ENCODE measurements around the gene EPB41L5.

The EPB41L5 gene

DNA sequence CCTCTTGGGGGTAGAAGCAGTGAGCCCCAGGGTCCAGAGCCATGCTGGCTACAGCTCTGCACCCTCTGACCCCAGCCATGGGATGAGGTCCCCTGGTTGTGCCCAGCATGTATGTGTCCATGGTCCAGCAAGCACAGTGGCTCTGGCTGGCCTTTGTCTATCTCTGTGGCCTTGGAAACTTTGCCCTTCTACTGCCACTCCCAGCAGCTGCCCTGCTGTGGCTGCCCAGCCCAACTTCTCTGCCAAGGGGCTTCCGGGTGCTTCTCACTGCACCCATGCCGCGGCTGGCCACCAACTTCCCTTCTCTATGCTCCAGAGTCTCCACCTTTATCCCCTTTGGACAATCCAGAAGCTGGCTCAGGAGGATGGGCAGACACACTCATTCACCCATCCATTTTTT is 191.5 kb downstream of the EPB41L5 start:
- DNase-seq: no peak

DNA sequence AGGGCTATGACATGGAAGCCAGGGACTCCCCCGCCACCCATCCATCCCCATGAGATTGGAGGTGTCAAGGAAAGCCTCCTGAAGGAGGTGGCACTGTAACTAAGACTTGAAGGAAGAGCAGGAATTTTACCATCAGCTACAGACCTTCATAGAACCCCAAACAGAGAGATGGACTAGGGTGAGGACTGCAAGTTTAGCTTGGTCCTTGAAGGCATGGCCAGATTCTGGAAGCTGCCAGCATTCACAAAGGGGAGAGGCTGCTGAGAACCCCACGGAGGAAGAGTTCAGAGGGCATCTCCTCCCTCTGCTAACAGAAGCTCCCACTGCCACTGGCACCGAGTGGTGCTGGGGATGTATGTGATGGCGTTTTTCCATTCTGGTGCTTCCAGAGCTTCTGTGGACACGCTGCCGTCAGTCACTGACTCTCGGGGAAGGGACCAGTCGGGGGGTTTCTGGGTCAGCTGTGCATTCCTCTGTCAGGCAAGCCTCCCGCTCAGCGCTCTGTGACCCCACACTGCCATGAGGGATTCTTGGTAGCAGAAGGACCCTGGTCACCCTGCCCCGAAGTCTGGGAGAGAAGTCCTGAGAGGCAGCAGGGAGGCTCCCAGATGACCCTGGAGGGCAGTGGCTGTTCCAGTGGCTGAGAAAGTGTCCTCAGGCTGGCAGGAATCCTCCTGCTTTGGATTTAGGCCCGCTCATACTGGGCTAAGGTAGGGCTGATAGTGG is 192.2 kb downstream of the EPB41L5 start:
- DNase-seq: no peak

DNA sequence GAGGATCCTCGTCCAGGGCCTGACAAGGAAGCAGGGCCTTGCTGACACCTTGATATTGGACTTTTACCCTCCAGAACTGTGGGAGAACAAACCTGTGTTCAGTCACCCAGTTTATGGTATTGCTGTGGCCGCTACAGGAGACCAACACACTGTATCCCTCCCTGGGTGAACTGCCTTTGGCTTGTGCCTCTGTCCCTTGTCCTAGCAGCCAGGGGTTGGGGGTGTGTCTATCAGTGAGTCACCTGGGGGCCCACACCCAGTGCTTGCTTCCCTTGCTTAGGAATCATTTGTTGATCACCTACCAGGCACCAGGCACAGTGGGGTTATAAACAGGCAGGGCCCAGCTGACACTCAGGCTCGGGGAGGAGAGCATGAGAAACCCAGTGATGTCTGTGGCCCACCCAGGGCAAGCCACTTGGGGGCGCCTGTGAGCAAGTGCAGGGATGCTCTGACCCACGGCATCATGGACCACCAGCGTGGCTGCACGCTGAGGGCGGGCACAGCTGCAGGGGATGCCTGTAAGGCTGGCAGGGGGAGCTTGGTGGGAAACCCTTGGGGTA is 193.2 kb downstream of the EPB41L5 start:
- DNase-seq: peak; percentile 7

DNA sequence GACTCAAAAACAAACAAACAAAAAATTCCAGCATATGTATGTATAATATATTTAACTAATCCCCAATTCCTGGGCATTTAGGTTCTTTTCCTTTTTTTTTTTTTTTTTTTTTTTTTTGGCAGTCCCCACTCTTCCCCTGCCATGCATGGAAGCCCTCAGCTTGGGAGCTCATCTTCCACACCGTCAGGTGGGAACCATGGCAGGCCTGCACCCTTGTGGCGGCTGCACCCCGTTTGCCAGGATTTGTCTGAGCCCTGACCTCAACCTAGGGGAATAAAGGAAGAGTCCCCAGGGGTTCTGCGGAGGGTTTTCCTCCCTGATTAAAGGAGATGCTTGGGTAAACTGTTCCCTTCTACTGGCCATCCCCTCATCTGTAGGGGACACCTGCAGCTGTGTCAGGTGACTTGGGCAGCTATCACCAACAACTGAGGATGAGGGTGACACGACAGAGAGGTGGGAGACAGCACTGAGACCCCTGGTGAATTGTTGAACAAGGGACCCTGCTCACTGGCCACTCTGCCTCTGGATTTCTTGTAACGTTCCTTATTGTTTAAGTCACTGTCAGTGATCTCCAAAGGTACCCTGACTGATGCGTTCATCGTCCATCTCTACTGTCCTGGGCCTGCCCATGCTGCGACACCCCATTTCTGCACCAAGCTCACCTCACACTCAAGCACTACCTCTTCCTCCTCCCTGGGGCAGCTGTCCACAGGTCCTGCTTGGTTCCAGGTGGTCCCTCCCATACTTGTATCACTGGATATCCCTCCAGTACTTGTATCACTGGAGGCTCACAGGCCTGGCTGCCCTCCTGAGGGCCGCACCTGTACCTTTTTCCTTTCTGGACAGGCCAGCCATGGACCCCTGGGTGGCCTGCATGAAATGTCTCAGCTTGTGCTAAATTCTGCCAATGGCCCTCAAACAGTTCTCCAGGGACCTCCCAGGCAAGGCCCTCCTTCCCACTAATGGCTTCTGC is 195.8 kb downstream of the EPB41L5 start:
- no peak for DNase-seq

DNA sequence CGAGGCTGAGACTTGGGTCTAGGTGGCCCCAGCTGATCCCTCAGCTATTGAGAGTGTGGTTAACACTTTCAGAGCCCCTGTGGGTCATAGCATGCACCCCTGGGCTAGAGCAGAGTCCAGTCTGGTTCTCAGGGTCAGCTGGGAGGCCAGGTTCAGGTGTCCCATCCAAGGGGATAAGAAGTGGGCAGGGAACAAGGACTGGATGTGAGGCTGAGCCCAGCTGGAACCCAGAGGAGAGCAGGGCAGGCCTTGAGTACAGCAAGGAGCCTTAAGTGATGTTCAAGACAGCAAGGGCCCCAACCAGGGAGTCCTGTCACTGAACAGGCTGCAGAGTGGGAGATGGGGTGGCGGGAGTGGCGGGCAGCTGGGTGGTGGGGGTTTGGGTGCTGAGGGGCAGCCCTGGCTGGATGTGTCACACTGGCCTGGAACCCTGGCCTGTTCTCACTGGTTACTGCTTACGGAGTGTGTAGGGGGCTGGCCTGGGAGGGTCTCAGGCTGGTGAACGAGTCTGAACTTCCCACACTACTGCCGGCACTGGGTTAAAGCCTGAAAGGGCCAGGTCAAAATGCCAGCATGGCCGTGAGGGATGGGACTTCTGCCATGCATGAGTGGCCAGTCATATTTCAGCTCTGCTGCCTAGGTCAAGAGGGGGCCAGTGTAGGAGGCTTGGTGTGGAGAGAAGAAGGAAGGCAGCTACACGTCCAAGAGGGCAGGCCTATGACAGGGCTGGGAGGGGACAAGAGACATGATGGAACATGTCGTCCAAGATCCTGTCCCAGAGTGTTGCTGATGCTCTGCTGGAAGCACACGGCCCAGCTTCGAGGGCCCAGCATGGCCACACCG is 196.8 kb downstream of the EPB41L5 start:
- no peak for DNase-seq

DNA sequence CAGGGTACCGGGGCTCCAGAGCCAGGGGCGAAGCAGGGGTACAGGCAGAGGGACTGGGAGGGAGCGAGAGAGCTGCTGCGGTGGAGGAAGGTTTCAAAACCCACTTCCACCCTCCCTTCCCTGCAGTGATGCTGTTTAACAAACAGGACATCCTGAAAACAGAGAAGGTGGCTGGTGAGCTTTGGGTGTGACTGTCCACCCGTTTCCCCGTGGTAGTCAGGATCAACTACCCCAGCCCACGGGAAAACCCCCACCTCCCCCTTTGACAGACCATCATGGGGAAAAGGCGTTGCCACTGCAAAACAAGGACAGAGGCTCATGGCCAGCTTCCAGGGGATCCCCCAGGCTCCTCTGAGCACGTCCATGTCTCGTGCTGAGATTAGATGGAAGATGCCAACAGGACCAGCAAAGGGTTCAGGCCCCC is 197.4 kb downstream of the EPB41L5 start:
- DNase-seq: no peak

DNA sequence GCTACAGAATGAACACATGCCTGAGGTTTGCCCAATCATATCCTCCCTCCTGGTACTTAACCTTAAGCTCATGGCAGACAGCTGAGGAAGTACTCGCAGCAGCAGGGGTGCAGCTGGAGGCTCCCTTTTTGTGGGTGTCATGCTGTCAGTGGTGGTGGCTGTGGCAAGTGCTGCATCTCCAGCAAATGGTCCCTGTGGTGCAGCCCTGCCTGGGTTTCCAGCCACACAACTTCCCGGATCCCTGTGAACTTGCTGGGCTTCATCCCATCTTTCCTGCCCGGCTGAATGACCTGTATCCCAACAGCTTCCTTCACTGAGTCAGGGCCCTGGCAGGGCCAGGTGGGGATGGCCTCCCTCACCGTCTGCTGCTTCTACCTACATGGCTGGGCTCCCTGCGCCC is 205.3 kb downstream of the EPB41L5 start:
- DNase-seq: no peak

DNA sequence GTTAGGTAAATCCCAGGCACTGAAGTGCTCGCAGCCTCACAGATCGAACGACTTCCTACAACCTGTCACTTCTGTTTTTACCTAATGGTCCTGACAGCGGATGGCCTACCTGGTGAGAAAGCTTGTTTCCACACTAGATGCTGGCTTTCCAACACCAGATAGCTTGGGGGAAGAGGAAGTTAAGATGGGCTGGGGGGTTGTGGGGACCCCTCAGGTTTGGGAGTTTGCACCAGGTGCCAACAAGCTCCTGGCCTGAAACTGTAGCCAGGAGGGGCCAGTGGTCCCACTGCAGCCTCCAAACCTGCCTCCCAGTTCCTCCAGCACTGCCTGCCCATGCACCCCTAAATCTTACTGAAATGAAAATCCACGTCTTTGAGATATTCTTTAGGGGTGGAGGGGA is 206.4 kb downstream of the EPB41L5 start:
- DNase-seq: no peak

DNA sequence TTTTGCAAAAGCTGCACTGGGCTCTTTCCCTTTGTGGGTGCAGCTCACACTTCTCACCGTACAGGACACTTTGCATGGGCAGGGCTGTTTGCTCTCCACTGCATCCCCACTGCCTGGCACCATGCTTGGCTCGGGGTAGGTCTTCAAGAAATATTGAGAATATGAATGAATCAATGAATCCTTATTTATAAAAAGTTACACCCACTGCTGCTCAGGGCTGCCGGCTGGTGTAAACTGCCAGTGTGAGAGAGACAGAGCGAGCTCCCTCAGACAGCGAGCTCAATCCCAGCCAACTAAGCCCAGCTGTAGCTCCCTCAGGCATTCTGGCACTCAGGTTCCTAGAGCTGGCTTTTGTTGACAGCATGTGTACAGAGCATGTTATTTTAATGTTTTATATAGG is 206.9 kb downstream of the EPB41L5 start:
- DNase-seq: no peak

DNA sequence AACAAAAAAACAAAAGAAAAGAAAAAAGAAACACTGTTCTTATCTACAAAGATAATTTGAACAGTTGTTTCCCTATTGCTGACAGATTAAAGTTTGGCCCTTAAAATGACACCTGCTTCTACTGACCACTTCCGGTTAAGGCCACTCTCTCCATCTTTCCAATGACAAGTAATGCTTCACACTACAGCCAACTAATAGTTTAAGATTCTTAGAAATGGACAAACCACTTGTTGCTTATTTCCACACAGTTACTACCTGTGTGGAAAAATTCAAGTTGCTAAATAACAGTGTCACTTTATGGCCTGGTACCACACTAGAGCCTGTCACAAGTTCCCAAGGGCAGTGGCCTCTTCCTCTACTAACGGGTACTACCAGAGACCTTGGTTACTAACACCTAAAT is 207.9 kb downstream of the EPB41L5 start:
- no peak for DNase-seq

DNA sequence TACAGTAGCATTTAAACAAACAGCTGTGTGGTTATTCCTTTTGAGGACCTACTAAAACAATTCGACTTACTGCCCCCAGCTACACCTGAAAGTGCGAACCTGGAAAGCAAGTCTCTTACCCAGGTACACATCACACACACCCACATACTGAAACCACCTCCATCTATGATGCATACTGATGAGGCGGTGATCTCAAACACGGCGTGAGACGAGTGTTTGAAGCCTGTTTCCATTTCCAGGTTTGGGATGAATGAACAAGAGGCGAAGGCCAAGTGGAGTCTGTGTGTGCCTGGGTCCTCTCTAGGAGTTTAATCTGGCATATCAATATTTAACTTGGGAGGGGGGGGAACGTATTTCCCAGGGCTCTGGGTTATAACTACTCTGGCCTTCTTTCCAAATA is 208.7 kb downstream of the EPB41L5 start:
- DNase-seq: no peak

DNA sequence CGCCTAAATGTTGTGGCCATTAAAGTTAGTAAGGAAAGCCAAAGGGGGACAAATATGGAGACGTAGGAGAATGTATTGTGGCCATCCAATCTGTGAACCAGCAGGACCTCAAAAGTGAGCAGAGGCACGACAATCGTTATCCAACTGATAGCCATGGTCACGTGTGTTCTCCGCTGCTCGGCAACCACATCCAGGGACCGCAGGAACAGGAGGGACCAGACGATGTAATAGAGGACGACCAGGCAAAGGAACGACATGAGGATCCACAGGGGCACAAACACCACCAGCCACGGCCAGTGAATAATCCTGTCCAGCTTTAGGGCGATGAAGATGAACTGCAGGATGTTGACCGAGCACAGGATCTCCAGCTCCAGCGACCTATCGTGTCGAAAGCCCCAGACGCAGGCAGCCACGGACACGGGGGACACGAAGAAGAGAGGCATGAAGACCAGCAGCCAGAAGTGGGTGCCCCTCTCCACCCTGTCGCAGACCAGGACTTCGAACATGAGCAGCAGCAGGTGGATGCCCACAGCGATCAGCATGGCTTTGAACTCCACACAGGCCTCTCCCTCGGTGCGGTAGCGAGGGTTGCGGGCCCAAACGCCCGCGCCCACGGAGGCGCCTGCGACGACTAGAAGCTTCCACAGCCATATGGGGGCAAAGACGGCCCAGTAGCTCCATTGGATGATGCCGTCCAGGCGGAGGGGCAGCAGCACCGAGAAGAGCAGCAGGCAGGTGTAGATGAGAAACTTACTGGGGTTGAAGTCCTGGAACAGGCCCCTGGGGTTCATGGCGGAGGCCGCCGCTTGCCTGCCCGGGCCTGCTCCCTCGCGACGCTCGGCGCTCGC is 209.5 kb downstream of the EPB41L5 start:
- no peak for DNase-seq

DNA sequence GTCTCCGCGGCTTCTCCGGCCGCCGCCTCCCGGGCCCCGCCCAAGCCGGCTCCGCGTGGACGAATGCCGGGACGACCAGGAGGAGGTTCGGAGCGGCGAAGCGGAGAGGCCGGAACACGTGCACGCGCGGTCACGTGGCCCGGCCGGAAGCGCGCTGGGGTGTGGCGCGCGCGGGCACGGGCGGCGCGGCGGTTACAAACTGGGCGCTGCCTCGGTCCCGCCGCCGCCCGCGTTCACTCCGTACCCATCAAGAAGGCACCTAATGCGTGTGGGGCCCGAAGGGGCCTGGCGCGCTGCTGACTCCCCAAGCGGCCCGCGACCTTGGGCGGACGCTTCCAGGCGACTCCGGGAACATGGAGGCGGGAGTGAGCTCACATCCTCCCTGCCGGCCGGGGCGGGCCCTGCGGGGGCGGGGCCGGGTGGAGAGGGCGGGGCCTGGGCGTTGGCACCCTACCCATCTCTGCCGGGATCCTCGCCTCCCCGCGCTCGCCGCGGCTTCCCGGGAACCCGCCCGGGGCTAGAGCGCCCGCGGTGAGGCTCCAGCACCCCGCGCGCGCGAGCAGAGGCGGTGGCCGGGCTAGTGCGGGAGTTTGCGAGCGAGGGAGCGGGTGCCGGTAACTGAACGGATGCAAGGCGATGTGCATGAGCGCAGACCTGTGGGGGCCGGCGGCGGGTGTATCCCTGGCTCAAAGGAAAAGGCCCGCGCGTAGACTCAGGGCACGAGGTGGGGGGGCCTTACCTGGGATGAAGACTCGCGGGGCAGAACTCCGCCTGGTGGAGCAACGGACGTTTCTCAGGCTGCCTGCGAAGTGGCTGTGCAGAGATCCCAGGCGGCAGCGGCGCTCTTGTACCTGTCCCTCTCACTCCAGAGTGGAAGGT is 210.4 kb downstream of the EPB41L5 start, which contains the start of gene TMEM185B:
Gene TMEM185B (minus strand): TSS at position 367 of the 879 bp plus-strand sequence. CDS start 424 bp downstream, outside the sequence.
- peak; percentile 87 for DNase-seq

DNA sequence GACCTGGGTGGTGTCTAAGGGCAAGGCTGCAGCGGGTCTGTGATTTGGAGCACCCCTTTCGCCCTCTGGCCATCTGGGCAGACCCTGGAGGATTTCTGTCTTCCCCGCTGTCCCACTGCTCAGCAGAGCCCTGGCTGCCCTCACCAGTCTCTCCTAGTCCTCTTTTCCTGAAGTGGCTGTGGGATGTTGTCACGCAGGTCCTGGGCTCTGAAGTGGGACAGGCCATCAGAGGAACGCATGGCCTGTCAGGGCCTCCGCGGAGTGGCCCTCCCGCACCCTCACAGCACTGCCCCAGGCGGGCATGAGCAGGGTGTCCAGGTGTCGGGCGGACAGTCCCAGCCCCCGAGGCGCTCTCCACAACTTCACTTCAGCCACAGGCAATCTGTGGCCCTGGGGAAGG is 211.4 kb downstream of the EPB41L5 start:
- no peak for DNase-seq

DNA sequence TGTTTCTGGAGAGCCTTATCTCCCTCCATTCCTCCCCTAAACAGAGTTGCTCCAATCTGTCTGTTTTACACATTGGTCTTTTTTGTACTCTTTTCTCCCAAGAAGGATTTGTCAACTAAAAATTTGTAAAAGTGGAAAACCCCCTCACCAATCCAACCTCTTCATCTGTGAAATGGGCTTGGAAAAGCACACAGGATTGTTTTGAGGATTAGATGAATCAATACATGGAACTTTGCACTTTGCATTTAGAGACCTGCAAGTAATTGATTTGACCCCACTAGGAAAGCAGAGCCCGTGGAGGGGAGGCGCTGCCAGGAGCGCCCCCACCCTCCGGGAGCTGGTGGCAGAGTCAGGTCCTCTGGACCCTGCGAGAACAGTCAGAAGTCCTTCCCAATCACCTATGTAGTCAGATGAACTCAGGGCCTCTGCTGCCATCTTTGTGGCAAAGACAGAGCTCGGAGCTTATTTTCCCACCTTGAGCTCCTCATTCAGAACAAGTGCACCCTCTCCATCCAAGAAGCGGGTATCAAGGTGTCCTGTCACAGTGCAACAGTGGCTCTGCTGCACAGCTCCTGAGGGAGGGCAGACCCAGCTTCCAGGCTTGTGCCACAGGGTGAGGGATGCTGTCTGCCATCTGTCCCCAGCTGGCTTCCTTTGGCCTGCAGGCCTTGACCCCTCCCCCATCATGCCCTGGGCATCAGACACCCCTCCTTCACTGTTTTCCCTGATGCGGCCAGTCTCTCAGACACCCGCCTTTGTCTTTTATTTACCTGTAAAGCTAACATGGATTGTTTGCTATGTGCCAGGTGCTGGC is 212.1 kb downstream of the EPB41L5 start:
- no peak for DNase-seq

DNA sequence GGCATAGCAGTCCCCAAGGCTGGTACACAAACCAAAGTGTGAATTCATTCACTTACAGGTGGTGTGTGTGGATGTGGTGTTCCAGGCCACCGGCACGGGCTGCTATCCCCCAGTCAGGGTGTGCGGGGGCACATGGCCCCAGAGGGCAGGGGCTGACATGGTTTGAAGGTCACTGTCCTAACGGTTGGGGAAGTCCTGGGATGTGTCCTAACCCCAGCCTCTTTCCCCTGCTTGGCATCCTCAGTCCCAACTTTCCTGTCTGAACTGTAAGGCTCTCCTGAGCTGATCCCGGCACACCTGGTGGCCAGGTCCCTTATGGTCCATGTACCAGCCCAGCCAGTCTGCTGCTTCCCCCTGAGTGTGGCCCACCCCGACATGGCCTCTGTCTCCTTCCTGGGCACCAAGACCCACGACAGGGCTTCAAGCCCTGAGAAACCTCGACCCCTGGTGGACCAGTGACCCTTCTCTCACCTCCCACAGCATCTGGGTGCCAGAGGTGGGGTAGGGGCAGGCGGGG is 212.7 kb downstream of the EPB41L5 start:
- DNase-seq: no peak

DNA sequence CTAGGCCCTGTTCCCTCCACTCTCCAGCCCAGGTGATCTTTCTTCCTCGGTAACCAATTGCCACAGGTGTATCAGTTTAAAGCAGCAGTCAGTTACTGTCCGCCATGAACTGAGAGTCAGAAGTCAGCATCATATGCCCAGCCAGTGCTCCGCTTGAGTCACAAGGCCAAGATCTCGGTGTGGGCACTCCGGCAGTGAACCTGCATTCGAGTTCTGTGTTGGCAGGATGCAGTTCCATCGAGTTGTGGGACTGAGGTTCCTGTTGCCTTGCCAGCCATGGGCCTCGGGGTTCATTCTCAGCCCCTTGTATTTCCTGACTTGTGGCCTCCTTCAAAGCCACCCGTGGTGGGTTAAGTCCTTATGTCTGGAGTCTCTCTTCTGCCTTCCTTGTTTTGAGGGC is 213.4 kb downstream of the EPB41L5 start:
- DNase-seq: no peak

DNA sequence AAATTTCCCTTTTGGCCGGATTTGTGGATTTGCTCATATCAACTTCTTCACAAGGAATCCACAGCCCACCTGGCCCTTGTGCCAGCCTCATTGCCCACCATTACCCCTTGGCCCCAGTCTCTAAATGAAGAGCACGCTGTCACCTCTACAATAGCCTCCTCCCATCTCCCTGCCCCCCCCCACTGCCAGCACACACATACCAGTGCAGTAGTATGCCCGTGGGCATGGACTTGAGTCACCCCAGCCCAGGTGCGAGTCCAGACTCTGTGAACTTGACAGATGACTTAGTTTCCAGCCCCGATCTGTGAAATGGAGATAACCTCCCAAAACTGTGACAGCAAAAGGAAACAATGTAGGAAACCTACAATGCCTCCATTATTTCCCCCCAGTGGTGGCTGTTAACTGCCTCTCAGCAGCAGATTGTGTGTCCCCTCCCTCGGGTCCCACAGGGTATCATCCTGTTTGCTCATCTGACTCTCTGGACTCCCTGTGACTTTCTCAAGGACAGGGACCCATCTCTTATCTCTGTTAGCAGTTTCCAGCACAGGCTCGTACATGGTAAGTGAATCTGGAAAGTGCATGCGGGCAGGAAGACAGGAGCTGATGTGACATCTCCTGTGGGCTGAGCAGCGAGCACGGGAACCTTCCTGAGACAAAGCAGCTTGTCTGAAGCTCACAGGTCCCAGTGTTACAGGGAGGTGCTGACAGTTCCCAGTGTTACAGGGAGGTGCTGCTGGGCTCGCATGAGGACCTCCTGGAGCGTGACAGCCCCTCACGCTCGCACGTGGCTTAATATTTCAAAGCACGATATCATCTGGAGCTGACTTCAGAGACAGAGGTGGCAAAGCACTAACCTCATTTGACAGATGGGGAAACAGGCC is 214.5 kb downstream of the EPB41L5 start:
- DNase-seq: no peak

All from fibroblast of skin of right biceps (primary cell).